Lower lobe of right lung (tissue), 2 donors: ENCODE data around the gene ANXA2R. TPM values are rescaled to one million over a fixed set of nuclear protein-coding genes. Genes with fewer than 3 reads are reported as not detected.
A peak's percentile ranks its signal among the peaks of the same experiment; 100 is the strongest.

Experiments
- ATAC-seq, 2 donors: fragments of 200-7000 bp; cut with Tn5 transposase; one replicate each; pipeline ENCODE4 v1.9.1; 2020 to 2022; ENCODE audit warnings: mild to moderate bottlenecking in 2 of 2, moderate library complexity in 2 of 2
- DNase-seq: peaks from one replicate; pipeline ENCODE4 v3.0.0-alpha.2; 2020
- H3K27ac ChIP-seq: fragments of 200-600 bp; one replicate; pipeline ENCODE4 v1.8.0; 2022
- H3K27me3 ChIP-seq: fragments of 200-600 bp; one replicate; pipeline ENCODE4 v1.8.0; 2022; ENCODE audit warnings: low read depth
- H3K36me3 ChIP-seq: fragments of 200-600 bp; one replicate; pipeline ENCODE4 v1.8.0; 2022; ENCODE audit warnings: mild to moderate bottlenecking
- H3K4me1 ChIP-seq: fragments of 200-600 bp; one replicate; pipeline ENCODE4 v1.8.0; 2022
- H3K4me3 ChIP-seq: fragments of 200-600 bp; one replicate; pipeline ENCODE4 v1.8.0; 2022; ENCODE audit warnings: mild to moderate bottlenecking
- H3K9me3 ChIP-seq: fragments of 200-600 bp; one replicate; pipeline ENCODE4 v1.8.0; 2022
- CTCF ChIP-seq: fragments of 200-600 bp; IDR thresholded peaks from one replicate; pipeline ENCODE4 v1.8.0; 2022; ENCODE audit warnings: antibody characterized with exemption, mild to moderate bottlenecking
- intact Hi-C: fragments of 100-400 bp; cut with DNase I; formaldehyde crosslinking; loops from one replicate; pipeline ENCODE4 v1.11.0; 2022
- total RNA-seq: library from RNA; stranded (reverse); fragmentation: NEBNext Ultra II Directional; extraction: Animal tissue kit (Norgen Biotek cat#: 25700); gene quantifications from one replicate; pipeline ENCODE4 v1.2.1, GENCODE V29; 2021
- donor health status: DM: no; HTN: yes; CAD: no; lungs with severe emphysema.

The ANXA2R gene
- total RNA-seq, 1 donor from 2014 or later = 4.4 TPM

DNA sequence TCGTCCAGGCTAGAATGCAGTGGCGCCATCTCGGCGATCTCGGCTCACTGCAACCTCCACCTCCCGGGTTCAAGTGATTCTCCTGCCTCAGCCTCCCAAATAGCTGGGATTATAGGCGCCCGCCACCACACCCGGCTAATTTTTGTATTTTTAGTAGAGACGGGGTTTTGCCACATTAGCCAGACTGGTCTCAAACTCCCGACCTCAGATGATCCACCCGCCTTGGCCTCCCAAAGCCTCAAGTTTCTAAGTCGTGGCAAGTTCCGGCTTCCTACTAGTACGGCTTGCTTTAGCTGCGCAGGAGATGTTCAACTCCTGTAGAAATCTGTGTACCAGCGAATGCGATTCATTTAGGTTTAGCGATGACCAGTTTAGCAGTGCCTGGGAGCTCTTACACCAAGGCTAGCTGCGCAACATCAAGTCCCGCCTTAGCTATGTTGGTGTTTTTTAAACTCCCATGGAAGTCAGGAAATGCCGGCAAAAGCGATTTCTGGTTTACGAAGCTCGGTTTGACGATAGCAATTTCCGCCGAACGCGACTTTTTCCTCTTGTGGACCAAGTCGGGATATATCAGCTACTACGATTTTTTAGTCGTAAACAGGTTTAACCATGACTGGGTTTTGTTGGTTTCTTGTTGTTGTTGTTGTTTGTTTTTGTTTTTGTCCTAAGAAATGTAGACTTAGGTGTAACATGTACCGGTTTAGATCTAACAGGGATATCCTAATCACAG is 46.4 kb downstream of the ANXA2R start:
- TF ChIP-seq CTCF = no peak
- H3K9me3 ChIP-seq = no peaks in the 10 kb centered on the region
- H3K36me3 ChIP-seq = no peaks in the 10 kb centered on the region
- peaks cover 77% of the 10 kb centered on the region for H3K27me3 ChIP-seq
- intact Hi-C loops = loop anchor here (5.0 kb wide), 1 partner anchor 41 kb away; no protein-coding TSS in a partner anchor
- DNase-seq (peak; percentile 56), ATAC-seq (peak; percentile 20 to 38)
- peaks cover 17% of the 10 kb centered on the region for H3K4me1 ChIP-seq
- H3K4me3 ChIP-seq = peak overlapping the region; percentile 58
- peak overlapping the region; percentile 99 for H3K27ac ChIP-seq

DNA sequence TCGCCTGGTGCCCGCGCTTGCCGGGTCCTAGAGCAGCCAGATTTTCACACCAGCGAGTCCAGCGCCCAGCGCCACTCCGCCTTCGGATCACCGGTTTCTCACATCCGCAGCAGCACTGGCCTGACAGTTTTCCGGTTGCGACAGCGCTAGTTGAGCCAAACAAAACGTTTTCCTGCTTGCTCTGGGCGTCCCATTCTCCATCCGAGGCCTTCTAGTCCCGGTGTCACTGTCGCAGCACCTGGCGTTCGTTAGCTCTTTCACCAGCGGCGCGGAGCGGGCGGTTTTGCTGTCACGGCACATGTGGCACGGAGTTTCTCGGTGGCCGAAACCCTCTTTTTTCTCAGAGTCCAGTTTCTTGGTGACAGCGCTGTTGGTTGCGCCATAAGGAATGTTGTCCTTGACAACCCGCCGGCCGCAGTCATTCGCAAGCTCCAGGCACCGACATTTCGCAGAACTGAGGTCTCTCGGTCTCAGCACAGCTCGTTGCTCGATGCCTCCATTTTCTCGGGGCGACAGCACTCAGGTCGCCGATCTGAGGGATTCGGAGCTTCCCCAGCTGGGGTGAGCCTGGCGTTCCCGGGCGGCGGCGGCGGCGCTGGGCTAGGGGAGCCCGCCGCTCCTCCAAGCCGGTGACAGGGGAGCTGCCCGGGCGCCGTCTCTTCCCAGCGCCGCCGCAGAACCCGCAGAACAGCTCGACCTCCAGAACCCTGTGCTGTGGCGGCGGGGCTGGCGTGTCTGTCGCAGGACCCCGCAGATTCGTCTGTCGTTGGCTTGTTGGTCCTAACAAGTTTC is 47.8 kb downstream of the ANXA2R start:
- intact Hi-C loops = loop anchor here (5.0 kb wide), 1 partner anchor 40 kb away; no protein-coding TSS in a partner anchor
- Histone ChIP-seq H3K4me3 (peak overlapping the region; percentile 58), H3K36me3 (no peaks in the 10 kb centered on the region), H3K4me1 (peaks cover 17% of the 10 kb centered on the region), H3K27ac (peak overlapping the region; percentile 99), H3K27me3 (peaks cover 64% of the 10 kb centered on the region), H3K9me3 (no peaks in the 10 kb centered on the region)
- DNase-seq = peak; percentile 92
- peak; percentile 75 to 84 for ATAC-seq
- TF ChIP-seq CTCF = no peak

GRCh38 chr5:42991404-42992087 is 48.6 kb downstream of the ANXA2R start:
- ATAC-seq (no peak), DNase-seq (no peak)
- H3K27ac ChIP-seq = peak overlapping the region; percentile 99
- H3K9me3 ChIP-seq = no peaks in the 10 kb centered on the region
- H3K4me1 ChIP-seq = peaks cover 17% of the 10 kb centered on the region
- H3K36me3 ChIP-seq = no peaks in the 10 kb centered on the region
- TF ChIP-seq CTCF = no peak
- intact Hi-C loops = loop anchor here (5.0 kb wide), 1 partner anchor 39 kb away; no protein-coding TSS in a partner anchor
- H3K4me3 ChIP-seq = peak overlapping the region; percentile 58
- peaks cover 62% of the 10 kb centered on the region for H3K27me3 ChIP-seq

GRCh38 chr5:42990892-42991291 is 49.2 kb downstream of the ANXA2R start:
- Histone ChIP-seq H3K27me3 (peaks cover 55% of the 10 kb centered on the region), H3K4me3 (peak overlapping the region; percentile 58), H3K9me3 (no peaks in the 10 kb centered on the region), H3K36me3 (no peaks in the 10 kb centered on the region), H3K4me1 (peaks cover 17% of the 10 kb centered on the region), H3K27ac (peak overlapping the region; percentile 99)
- TF ChIP-seq CTCF = no peak
- intact Hi-C loops = loop anchor here (5.0 kb wide), 1 partner anchor 39 kb away; no protein-coding TSS in a partner anchor
- DNase-seq = no peak
- no peak for ATAC-seq

Other genes with a start within 250 kb of the ANXA2R start
- 705 TPM for gene SELENOP, start 228.4 kb downstream of the ANXA2R start, total RNA-seq
- gene ZNF131, start 80.6 kb upstream of the ANXA2R start, total RNA-seq = 29.8 TPM
- 4.8 TPM for gene NIM1K, start 151.9 kb upstream of the ANXA2R start, total RNA-seq